HepG2 (cell line): ENCODE measurements around the gene OCIAD2. TPM values are rescaled to one million over a fixed set of nuclear protein-coding genes. Genes with fewer than 3 reads are reported as not detected.

Source experiments
- ATAC-seq: fragments of 200-7000 bp; cut with Tn5 transposase; 3 replicates; pipeline ENCODE4 v1.9.1; 2020; ENCODE audit warnings: mild to moderate bottlenecking, moderate library complexity
- BruUV-seq: library from RNA; stranded (reverse); fragments of 400-500 nt; replicated peaks from 2 replicates; lab custom pipeline; 2021; lab: Mats Ljungman, UMichigan
- CTCF ChIA-PET: fragments of 300-600 bp; formaldehyde crosslinking; extraction: SDS; loops from one replicate; lab custom pipeline; 2021; ENCODE audit warnings: low total read pairs, inconsistent platforms, low intra/inter-chr PET ratio; lab: Yijun Ruan, JAX
- POLR2A ChIA-PET: fragments of 350-600 bp; sonication (Branson Sonifier 250); formaldehyde crosslinking; loops from one replicate; lab custom pipeline; 2020; ENCODE audit warnings: antibody characterized with exemption, inconsistent platforms; lab: Yijun Ruan, JAX
- DNase-seq: peaks from one replicate; pipeline ENCODE4 v3.0.0-alpha.2; 2015; ENCODE audit warnings: low spot score
- FAIRE-seq: peaks from 3 replicates; lab custom pipeline; 2011; peaks lifted over from hg19 to GRCh38; lab: Jason Lieb, UNC
- H2AFZ ChIP-seq: one replicate; pipeline ENCODE4 v1.6.1; 2011; ENCODE audit warnings: low read length, inconsistent platforms
- H3K27ac ChIP-seq: fragments of 300-600 bp; 3 replicates; pipeline ENCODE4 v1.8.0; 2011; ENCODE audit warnings: mixed run types, mild to moderate bottlenecking, mixed read lengths, low read length, inconsistent platforms; ENCODE audit not compliant: insufficient read depth; ENCODE audit errors: extremely low read length
- H3K27me3 ChIP-seq, 2 experiments: fragments of 200-600 bp in 1 of 2; 2 replicates in 1 of 2; 3 replicates in 1 of 2; pipeline versions ENCODE4 v1.6.0 to v1.8.0; 2011; ENCODE audit warnings: low read length in 2 of 2, mild to moderate bottlenecking in 2 of 2, moderate library complexity in 2 of 2, inconsistent platforms in 1 of 2; ENCODE audit not compliant: insufficient read depth in 2 of 2, control insufficient read depth in 1 of 2
- H3K36me3 ChIP-seq, 2 experiments: fragments of 200-600 bp in 1 of 2; replicated peaks in 1 of 2; 2 replicates in 1 of 2; 3 replicates in 1 of 2; pipeline versions ENCODE4 v1.5.1 to v1.8.0; 2011; ENCODE audit warnings: low read length in 2 of 2, inconsistent platforms in 1 of 2; ENCODE audit not compliant: insufficient read depth in 2 of 2, control insufficient read depth in 1 of 2
- H3K4me1 ChIP-seq: 2 replicates; pipeline ENCODE4 v1.5.1; 2012; ENCODE audit warnings: low read length, inconsistent platforms; ENCODE audit not compliant: insufficient read depth
- H3K4me2 ChIP-seq: 2 replicates; pipeline ENCODE4 v1.6.0; 2011; ENCODE audit warnings: low read depth, low read length, inconsistent platforms
- H3K4me3 ChIP-seq, 3 experiments: fragments of 200-600 bp in 1 of 3; sonication (generic), shearing (Covaris generic) in 1 of 3; replicated peaks in 1 of 3; 2 replicates each; pipeline ENCODE4 v1.5.1; 2011 to 2016; ENCODE audit warnings: low read length in 3 of 3, inconsistent platforms in 2 of 3, low read depth in 2 of 3, mild to moderate bottlenecking in 2 of 3, control low read depth in 1 of 3, mixed read lengths in 1 of 3; ENCODE audit not compliant: insufficient read depth in 1 of 3
- H3K79me2 ChIP-seq: one replicate; pipeline ENCODE4 v1.6.1; 2011; ENCODE audit warnings: low read length, inconsistent platforms; ENCODE audit not compliant: insufficient read depth
- H3K9ac ChIP-seq: 2 replicates; pipeline ENCODE4 v1.6.0; 2011; ENCODE audit warnings: mild to moderate bottlenecking, low read depth, low read length, inconsistent platforms; ENCODE audit not compliant: insufficient read depth
- H3K9me3 ChIP-seq: 2 replicates; pipeline ENCODE4 v1.5.1; 2012; ENCODE audit warnings: mild to moderate bottlenecking, low read length
- H4K20me1 ChIP-seq: 2 replicates; pipeline ENCODE4 v1.6.0; 2011; ENCODE audit warnings: inconsistent platforms, mild to moderate bottlenecking, low read length, moderate library complexity; ENCODE audit not compliant: insufficient read depth
- GATA4 ChIP-seq: sonication (generic); IDR thresholded peaks from 2 replicates; pipeline ENCODE4 v1.6.1; 2016; ENCODE audit warnings: antibody characterized with exemption, low read depth, borderline replicate concordance
- IKZF4 ChIP-seq: sonication (generic); formaldehyde crosslinking; IDR thresholded peaks from 2 replicates; pipeline ENCODE4 v1.5.1; 2020; ENCODE audit warnings: borderline replicate concordance, mild to moderate bottlenecking, low read depth, missing genetic modification reagents; ENCODE audit errors: not compliant biosample characterization
- SP2 ChIP-seq: sonication (generic); formaldehyde crosslinking; IDR thresholded peaks from 2 replicates; pipeline ENCODE4 v1.5.1; 2020; ENCODE audit warnings: mild to moderate bottlenecking, missing genetic modification reagents
- SRF ChIP-seq: IDR thresholded peaks from 2 replicates; pipeline ENCODE4 v1.6.1; 2011; ENCODE audit warnings: mild to moderate bottlenecking, low read depth, low read length, moderate library complexity
- STAG1 ChIP-seq: sonication (generic); formaldehyde crosslinking; IDR thresholded peaks from 2 replicates; pipeline ENCODE4 v1.4.0; 2020; ENCODE audit warnings: missing genetic modification reagents
- XBP1 ChIP-seq: sonication (generic); formaldehyde crosslinking; IDR thresholded peaks from 2 replicates; pipeline ENCODE4 v1.5.0; 2020; ENCODE audit warnings: missing genetic modification reagents
- ZNF260 ChIP-seq: sonication (generic); formaldehyde crosslinking; IDR thresholded peaks from 2 replicates; pipeline ENCODE4 v1.4.0; 2020; ENCODE audit warnings: missing genetic modification reagents, low read depth, mild to moderate bottlenecking, borderline replicate concordance
- ZNF619 ChIP-seq: sonication (generic); formaldehyde crosslinking; IDR thresholded peaks from 2 replicates; pipeline ENCODE4 v1.4.0; 2020; ENCODE audit warnings: mild to moderate bottlenecking, missing genetic modification reagents
- ZNF773 ChIP-seq: sonication (generic); formaldehyde crosslinking; IDR thresholded peaks from 2 replicates; pipeline ENCODE4 v1.4.0; 2020; ENCODE audit warnings: missing genetic modification reagents, borderline replicate concordance
- WGBS: methylation state at CpG from one replicate; pipeline ENCODE4 v1.1.6; 2017; ENCODE audit warnings: low lambda C conversion rate; 5-methylcytosine and 5-hydroxymethylcytosine counted together
- in situ Hi-C: cut with HindIII; loops from 2 replicates; pipeline ENCODE4 v1.10.0; 2017; ENCODE audit warnings: low pct_unique_long_range_greater_than_20kb; ENCODE audit not compliant: extremely low pct_ligation_motif_present
- intact Hi-C: fragments of 100-400 bp; cut with micrococcal nuclease; formaldehyde crosslinking; loops from one replicate; pipeline ENCODE4 v1.10.0; 2022; ENCODE audit not compliant: unreplicated experiment
- polyA plus RNA-seq, 8 experiments: library from polyadenylated mRNA; depleted of rRNA in 3 of 8; stranded (reverse) in 7 of 8; unstranded in 1 of 8; fragments of >200 nt; fragmentation: Illumina TruSeq in 4 of 8; extraction: Trizol in 4 of 8; gene quantifications; 2 replicates each; pipeline versions ENCODE4 v1.2.1 to v1.2.3, GENCODE V29; 2011 to 2016; ENCODE audit warnings: low read depth in 4 of 8, missing spikeins in 1 of 8, mixed read lengths in 1 of 8; ENCODE audit not compliant: insufficient read depth in 1 of 8
- total RNA-seq, 5 experiments: library from RNA; depleted of rRNA; stranded (reverse); fragments of >200 nt; fragmentation: Illumina TruSeq; extraction: Trizol; gene quantifications; 2 replicates each; pipeline ENCODE4 v1.2.3, GENCODE V29; 2016; ENCODE audit warnings: low read depth in 1 of 5
- TF ChIP-seq, protein P1 (sequence below): sonication (generic); formaldehyde crosslinking; IDR thresholded peaks from 2 replicates; pipeline ENCODE4 v1.5.0; 2020; ENCODE audit warnings: mild to moderate bottlenecking, missing genetic modification reagents, moderate library complexity
- TF ChIP-seq, protein P2 (sequence below): sonication (generic); formaldehyde crosslinking; conservative IDR thresholded peaks from 2 replicates; pipeline ENCODE4 v1.8.0; 2022; ENCODE audit warnings: low read depth, missing genetic modification reagents
- TF ChIP-seq, protein P3 (sequence below): IDR thresholded peaks from 2 replicates; pipeline ENCODE4 v1.6.1; 2016
- TF ChIP-seq, protein P4 (sequence below): sonication (generic); formaldehyde crosslinking; conservative IDR thresholded peaks from 2 replicates; pipeline ENCODE4 v1.4.0; 2020; ENCODE audit warnings: missing genetic modification reagents

The OCIAD2 gene
- total and polyA plus RNA-seq, 2 of the 13 experiments (the other 11 are each of a cell fraction or from before 2014, with no cell fraction given), result not detected

DNA sequence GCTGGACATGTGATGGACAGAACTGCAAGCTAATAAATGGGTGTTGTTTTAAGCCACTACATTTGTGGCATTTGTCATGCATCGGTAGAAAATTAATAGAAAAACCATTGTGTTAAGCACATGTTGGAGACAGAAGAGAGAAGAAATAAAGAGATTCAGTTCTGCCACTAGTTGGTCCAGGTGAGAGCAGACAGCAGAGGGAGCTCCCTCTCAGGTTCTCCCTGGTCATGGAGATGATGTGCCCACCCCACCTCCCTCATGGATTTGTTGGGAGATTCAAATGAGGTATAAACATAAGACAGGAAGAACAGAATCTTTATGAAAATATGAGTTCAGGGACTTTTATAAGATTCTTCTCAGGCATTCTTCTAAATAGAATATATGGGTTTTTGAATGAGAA lies 36.8 kb upstream of the OCIAD2 start:
- CTCF ChIA-PET, result interaction anchor here (1.2 kb wide), 1 partner anchor 20 kb away, joined by 8 read pairs; no protein-coding TSS in a partner anchor
- intact Hi-C loops, result no loop called here
- POLR2A ChIA-PET, result no interaction called here
- Histone ChIP-seq H4K20me1 (no peaks in the 10 kb centered on the region), H3K9ac (no peak overlapping the region), H3K4me1 (no peaks in the 10 kb centered on the region), H3K36me3 (no peaks in the 10 kb centered on the region), H3K79me2 (no peaks in the 10 kb centered on the region), H3K27me3 (no peaks in the 10 kb centered on the region), H3K4me2 (no peak overlapping the region), H3K9me3 (0 out of 2 replicates have a peak, but pooled peaks cover 2% of the 10 kb centered on the region), H3K4me3 (no peak overlapping the region), H3K27ac (no peak overlapping the region), H2AFZ (no peak overlapping the region)
- BruUV-seq, result no TSS peak
- TF ChIP-seq, protein P1, sequence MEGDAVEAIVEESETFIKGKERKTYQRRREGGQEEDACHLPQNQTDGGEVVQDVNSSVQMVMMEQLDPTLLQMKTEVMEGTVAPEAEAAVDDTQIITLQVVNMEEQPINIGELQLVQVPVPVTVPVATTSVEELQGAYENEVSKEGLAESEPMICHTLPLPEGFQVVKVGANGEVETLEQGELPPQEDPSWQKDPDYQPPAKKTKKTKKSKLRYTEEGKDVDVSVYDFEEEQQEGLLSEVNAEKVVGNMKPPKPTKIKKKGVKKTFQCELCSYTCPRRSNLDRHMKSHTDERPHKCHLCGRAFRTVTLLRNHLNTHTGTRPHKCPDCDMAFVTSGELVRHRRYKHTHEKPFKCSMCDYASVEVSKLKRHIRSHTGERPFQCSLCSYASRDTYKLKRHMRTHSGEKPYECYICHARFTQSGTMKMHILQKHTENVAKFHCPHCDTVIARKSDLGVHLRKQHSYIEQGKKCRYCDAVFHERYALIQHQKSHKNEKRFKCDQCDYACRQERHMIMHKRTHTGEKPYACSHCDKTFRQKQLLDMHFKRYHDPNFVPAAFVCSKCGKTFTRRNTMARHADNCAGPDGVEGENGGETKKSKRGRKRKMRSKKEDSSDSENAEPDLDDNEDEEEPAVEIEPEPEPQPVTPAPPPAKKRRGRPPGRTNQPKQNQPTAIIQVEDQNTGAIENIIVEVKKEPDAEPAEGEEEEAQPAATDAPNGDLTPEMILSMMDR (CRISPR knock-in tag), result peak; percentile 35
- TF ChIP-seq ZNF260, result no peak
- peak; percentile 21; the same call in 1 of the 2 replicates for TF ChIP-seq STAG1 (CRISPR knock-in tag)
- in situ Hi-C loops, result no loop called here
- DNase-seq, result peak; percentile 22
- FAIRE-seq, result peak; percentile 58
- ATAC-seq, result peak; percentile 92
- WGBS, result 0% methylated on average over 1 of the region's 1 CpG

DNA sequence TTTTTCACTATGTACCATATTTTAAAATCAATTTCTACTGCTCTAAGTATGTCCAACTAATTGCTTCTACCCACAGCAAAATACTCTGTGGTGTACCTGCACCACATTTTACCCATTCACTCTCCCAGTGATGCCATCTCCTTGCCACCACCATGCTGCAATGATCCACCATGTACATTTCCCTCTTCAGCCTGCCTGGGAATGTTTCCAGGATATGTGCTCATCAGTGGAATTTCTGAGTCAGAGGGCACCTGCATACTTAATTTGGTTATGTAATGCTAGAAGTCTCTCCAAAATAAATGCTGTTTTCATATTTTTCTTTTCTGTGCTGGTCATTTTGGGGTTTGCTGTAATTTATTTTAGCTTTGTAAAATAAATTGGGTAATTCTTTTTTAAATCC lies 33.2 kb upstream of the OCIAD2 start:
- in situ Hi-C loops (no loop called here), intact Hi-C loops (no loop called here)
- CTCF ChIA-PET, result no interaction called here
- ATAC-seq (no peak), FAIRE-seq (no peak), DNase-seq (no peak)
- no peak overlapping the region for H3K4me3 ChIP-seq
- no peak overlapping the region for H3K9ac ChIP-seq
- no peaks in the 10 kb centered on the region for H3K27me3 ChIP-seq
- POLR2A ChIA-PET, result no interaction called here
- H4K20me1 ChIP-seq, result no peaks in the 10 kb centered on the region
- H3K36me3 ChIP-seq, result no peaks in the 10 kb centered on the region
- no peak overlapping the region for H3K4me2 ChIP-seq
- no peak overlapping the region for H2AFZ ChIP-seq
- no peaks in the 10 kb centered on the region for H3K4me1 ChIP-seq
- 0 out of 2 replicates have a peak, but pooled peaks cover 4% of the 10 kb centered on the region for H3K9me3 ChIP-seq
- H3K79me2 ChIP-seq, result no peaks in the 10 kb centered on the region
- no peak overlapping the region for H3K27ac ChIP-seq
- BruUV-seq, result no TSS peak
- TF ChIP-seq SRF (no peak), ZNF773 (CRISPR knock-in tag) (no peak), IKZF4 (CRISPR knock-in tag) (no peak), GATA4 (no peak), SP2 (CRISPR knock-in tag) (no peak), ZNF619 (CRISPR knock-in tag) (no peak), XBP1 (CRISPR knock-in tag) (no peak)
- TF ChIP-seq, protein P2, sequence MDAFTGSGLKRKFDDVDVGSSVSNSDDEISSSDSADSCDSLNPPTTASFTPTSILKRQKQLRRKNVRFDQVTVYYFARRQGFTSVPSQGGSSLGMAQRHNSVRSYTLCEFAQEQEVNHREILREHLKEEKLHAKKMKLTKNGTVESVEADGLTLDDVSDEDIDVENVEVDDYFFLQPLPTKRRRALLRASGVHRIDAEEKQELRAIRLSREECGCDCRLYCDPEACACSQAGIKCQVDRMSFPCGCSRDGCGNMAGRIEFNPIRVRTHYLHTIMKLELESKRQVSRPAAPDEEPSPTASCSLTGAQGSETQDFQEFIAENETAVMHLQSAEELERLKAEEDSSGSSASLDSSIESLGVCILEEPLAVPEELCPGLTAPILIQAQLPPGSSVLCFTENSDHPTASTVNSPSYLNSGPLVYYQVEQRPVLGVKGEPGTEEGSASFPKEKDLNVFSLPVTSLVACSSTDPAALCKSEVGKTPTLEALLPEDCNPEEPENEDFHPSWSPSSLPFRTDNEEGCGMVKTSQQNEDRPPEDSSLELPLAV (CRISPR knock-in tag), result no peak
- TF ChIP-seq, protein P3, sequence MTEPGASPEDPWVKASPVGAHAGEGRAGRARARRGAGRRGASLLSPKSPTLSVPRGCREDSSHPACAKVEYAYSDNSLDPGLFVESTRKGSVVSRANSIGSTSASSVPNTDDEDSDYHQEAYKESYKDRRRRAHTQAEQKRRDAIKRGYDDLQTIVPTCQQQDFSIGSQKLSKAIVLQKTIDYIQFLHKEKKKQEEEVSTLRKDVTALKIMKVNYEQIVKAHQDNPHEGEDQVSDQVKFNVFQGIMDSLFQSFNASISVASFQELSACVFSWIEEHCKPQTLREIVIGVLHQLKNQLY, result no peak
- TF ChIP-seq, protein P4, sequence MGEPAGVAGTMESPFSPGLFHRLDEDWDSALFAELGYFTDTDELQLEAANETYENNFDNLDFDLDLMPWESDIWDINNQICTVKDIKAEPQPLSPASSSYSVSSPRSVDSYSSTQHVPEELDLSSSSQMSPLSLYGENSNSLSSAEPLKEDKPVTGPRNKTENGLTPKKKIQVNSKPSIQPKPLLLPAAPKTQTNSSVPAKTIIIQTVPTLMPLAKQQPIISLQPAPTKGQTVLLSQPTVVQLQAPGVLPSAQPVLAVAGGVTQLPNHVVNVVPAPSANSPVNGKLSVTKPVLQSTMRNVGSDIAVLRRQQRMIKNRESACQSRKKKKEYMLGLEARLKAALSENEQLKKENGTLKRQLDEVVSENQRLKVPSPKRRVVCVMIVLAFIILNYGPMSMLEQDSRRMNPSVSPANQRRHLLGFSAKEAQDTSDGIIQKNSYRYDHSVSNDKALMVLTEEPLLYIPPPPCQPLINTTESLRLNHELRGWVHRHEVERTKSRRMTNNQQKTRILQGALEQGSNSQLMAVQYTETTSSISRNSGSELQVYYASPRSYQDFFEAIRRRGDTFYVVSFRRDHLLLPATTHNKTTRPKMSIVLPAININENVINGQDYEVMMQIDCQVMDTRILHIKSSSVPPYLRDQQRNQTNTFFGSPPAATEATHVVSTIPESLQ (CRISPR knock-in tag), result no peak
